Hypothalamus (tissue), 51 donors: ENCODE results near the gene SLC6A19.

Experiments
- DNase-seq, 51 donors: peaks; one replicate each; lab custom pipeline; 2025; lab: John Stamatoyannopoulos, UW

The SLC6A19 gene

DNA sequence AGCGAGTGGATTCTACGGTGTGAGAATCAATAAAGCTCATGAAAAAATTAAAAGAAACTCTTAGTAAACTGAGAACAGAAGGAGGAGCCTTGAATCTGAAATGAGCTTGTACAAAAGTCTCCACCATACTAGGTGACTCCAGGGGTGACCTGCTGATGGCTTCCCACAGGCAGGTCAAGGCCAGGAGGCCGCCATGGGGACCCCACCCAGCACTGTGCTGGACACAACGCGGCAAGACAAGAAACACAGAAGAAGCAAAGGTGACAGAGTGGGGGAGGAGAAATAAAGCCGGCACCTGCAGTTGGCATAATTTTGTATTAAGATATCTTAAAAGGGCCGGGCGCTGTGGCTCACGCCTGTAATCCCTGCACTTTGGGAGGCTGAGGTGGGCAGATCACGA lies 12.1 kb upstream of the SLC6A19 start:
- DNase-seq: no peak

DNA sequence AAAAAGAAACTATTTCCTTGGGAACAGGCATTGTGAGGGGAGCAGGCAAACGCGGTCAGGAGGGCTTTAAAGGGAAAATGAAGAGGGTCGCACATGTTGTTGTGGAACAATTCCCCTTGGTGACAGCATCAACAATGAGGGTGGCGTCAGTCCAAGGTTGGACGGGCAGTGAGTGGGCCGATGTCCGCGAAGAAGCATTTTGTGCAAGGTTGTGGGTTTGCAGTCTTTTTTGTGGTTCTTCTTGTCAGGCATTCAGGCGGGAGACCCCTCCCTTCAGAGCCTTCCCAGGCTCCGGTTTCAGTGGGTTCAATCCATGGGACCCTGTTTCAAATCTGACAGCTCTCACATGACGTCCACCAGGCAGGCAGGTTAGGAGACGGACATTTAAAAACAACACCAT lies 11.1 kb upstream of the SLC6A19 start:
- DNase-seq: no peak

DNA sequence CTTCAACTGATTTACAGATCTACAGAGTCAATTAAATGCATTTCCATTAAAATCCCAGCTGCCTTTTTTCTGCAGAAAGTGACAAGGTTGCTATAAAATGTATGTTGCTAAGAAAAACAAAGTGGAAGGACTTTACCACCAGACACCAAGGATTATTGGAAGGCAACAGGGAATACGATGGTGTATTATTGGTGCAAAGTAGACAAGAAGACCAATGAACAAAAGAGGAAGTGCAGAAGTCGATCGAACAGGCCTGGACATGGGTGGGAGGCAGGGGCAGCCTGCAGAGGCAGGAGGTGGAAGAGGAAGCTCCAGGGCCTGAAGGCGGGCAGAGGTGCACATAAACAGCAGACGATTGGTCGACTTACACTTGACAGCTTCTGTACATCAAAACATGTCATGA lies 10.6 kb upstream of the SLC6A19 start:
- DNase-seq: no peak

DNA sequence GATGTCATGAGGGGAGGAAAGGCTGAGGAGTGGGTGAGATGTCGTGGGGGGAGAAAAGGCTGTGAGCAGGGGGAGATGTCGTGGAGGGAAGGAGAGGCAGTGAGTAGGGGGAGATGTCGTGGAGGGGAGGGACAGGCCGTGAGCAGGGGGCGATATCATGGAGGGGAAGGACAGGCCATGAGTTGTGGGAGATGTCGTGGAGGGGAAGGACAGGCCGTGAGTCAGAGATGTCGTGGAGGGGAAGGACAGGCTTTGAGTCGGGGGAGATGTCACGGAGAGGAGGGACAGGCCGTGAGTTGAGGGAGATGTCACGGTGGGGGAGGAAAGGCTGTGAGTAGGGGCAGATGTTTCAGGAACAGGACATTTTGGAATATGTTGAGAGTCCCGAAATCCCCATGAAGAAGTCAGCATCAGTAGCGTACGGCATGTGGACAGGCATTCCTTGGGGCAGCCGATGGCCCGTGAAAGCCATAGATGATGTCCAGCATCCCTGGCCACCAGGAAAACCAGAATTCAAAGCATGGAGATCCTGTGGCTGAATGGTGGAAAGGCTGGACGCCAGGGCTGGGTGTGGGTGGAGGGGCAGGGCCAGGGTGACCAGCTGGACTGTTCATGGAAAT lies 8.3 kb upstream of the SLC6A19 start:
- no peak for DNase-seq

DNA sequence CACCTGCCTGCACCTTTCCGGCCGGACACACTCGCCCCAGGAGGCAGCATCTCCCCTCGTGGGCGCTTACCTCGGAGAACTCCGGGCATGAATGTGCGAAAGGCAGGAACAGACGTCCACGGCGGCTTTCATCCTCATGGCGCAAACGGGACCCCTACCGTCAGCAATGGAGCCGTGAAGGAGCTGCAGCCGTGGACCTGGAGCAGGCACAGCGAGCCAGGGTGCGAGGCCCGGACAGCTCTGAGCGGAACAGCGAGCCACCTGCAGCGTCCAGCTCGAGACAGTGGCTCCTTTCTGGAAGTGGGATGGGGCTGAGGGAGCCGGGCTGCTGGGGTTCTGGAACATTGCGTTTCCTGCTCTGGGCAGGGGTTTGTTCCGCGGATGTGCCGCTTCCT lies 7.8 kb upstream of the SLC6A19 start:
- DNase-seq: no peak

DNA sequence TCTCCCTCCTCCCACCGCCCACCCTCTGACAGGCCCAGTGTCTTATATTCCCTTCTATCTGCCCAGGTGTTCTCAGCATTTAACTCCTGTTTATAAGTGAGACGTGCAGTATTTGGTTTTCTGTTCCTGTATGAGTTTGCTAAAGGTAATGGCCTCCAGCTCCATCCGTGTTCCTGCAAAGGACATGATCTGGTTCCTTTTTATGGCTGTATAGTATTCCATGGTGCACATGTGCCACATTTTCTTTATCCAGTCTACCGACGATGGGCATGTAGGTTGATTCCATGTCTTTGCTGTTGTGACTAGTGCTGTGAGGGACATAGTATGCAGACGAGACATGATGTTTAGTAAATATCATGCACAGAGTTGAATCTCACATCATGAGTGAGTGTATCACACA lies 7.0 kb upstream of the SLC6A19 start:
- no peak for DNase-seq

DNA sequence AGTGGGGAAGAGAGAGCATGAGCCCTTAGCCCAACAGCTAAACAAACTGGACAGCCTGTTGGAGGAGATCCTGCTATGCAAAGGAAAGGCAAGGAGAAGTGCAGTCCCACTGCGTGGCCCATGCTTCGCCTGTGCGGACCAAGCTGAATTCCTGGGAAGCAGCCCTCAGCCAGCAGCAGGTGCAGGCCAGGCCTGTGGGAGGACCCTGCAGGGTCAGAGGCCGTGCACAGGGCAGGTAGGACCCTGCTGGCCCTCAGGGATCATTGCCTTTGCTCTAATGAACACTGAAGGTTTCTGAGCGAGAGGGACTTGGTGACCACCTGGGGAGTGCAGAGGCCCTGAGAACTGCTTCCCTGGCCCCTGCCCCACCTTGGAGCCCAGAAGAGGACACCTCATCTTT lies 6.0 kb upstream of the SLC6A19 start:
- no peak for DNase-seq

DNA sequence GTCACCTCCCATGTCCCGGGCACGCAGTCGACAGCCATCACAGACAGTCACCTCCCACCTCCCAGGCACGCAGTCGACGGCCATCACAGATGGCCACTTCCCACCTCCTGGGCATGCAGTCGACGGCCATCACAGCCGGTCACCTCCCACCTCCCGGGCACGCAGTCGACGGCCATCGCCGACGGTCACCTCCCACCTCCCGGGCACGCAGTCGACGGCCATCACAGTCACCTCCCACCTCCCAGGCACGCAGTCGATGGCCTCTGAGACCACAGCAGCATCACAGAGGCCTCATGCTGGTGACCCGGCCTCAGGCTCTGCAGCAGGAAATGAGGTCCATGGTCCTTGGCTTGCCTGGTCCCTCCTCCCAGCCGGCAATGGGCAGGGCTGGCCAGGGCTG lies 5.5 kb upstream of the SLC6A19 start:
- no peak for DNase-seq

DNA sequence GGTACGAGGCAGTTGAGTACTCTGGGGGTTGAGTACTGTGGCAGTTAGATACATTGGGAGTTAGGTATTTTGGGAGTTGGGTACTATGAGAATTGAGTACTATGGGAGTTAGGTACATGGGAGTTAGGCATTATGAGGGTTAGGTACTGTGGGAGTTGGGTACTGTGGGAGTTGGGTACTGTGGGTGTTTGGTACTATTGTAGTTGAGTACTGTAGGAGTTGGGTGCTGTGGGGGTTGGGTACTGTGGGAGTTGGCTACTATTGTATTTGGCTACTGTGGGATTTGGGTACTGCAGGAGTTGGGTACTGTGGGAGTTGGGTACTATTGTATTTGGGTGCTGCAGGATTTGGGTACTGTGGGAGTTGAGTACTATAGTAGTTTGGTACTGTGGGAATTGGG lies 4.8 kb upstream of the SLC6A19 start:
- DNase-seq: no peak

DNA sequence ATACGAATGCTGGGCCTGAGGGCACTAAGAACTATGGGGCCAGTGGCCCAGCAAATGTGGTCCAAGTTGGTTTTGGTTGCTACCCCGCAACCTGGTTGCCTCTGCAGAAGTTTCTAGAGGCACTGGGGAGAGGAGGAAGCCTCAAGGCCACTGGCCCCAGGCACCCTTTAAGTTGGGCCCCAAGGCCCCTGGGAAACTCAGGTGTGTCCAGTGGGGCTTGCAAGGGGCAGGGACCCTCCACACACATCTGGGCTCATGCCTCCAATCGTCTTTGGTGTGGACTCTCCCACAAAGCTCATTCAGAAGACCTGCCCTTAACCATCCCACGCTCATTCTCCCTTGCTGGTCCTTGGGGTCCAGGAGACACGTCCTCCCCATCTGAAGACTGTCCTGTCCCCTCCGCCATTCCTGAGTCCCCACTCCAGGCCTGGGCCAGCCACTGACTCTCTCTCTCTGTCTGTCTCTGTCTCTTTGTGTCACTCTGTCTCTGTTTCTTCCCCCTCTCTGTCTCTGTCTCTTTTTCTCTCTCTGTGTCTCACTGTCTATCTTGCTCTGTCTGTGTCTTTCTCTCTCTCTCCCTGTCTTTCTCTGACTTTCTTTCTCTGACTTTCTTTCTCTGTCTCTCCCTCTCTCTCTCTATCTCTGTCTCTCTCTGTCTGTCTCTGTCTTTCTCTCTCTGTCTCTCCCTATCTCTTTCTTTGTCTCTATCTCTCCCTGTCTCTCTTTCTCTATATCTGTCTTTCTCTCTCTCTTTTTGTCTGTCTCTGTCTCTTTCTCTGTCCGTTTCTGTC lies 3.3 kb upstream of the SLC6A19 start:
- DNase-seq: no peak

DNA sequence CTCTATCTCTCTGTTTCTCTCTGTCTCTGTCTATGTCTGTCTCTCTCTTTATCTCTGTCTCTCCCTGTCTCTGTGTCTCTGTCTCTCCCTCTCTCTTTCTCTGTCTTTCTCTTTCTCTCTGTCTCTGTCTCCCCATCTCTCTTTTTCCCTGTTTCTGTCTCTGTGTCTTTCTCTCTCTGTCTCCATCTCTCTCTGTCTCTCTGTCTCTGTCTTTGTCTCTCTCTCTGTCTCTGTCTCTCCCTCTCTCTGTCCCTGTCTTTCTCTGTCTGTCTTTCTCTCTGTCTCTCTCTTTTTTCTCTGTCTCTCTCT lies 2.1 kb upstream of the SLC6A19 start:
- DNase-seq: no peak

DNA sequence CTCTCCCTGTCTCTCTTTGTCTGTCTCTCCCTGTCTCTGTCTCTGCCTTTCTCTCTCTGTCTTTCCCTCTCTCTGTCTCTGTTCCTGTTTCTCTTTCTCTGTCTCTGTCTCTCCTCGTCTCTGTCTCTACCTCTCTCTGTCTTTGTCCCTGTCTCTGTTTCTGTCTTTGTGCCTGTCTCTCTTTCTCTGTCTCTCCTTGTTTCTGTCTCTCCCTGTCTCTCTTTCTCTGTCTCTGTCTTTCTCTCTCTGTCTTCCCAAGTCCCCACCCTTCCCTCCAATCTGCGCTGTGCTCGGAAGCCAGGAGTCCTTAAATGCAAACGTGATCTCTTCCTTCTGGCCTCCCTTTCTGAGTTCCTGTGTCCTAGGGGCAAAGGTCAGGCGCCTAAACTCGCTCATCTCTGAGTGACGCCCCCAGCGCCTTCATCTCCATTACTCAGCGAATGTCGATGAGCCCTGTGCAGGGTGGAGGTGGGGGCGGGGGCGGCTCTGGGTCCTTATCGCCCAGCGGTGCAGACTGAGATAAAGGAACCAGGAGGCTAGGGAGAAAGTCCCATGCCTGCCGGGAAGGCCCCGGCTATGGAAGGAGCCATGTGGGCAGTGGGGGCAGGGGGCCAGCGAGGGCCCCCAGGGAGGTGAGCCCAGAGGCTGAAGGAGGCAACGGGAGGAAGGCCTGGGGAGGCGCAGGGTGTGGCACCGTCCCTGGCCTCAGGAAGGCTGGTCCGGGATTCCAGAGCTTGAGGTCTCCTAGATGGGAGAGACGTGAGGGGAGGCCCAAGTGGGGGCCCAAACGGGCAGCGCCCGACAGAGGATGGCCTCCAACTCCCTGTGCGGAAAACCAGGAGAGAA lies 1.5 kb upstream of the SLC6A19 start:
- DNase-seq: no peak

DNA sequence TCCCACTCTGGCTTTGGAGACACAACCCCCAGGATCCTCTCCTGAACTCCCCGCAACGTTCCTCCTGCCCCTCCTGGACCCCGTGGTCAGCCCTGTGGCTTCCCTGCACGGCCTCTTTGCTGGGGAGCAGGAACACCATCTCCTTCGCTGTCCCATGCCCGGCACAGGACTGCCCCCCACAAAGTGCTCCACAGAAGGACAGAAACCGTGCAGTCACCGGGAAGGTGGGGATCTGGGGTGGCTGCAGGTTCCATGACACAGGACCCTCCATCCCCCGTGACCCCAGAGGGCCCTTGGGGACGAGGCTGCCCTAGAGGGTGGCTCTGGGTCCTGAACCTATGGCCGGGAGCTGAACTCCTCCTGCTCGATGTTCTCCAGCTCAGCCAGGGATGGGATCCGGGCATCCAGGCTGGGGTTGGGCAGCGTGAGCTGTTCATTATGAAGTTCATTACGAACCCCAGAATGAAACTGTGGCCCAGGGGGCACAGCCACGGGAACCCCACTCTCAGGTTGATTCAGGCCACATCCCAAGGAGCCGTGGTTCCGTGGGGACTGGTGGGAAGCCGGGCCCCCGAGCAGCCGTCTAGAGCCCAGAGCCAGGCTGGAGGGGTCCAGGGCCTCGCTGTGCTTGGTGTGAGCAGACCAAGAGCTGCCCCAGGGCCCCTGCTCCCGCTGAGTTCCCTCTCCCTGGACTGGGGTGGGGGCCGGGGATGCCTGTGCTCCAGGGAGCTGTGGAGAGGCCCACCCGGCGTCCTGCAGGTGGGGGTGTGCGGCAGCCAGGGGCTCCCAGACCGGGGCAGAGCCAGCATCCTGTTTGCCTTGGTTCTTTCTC lies 684 bp upstream of the SLC6A19 start:
- DNase-seq: no peak

DNA sequence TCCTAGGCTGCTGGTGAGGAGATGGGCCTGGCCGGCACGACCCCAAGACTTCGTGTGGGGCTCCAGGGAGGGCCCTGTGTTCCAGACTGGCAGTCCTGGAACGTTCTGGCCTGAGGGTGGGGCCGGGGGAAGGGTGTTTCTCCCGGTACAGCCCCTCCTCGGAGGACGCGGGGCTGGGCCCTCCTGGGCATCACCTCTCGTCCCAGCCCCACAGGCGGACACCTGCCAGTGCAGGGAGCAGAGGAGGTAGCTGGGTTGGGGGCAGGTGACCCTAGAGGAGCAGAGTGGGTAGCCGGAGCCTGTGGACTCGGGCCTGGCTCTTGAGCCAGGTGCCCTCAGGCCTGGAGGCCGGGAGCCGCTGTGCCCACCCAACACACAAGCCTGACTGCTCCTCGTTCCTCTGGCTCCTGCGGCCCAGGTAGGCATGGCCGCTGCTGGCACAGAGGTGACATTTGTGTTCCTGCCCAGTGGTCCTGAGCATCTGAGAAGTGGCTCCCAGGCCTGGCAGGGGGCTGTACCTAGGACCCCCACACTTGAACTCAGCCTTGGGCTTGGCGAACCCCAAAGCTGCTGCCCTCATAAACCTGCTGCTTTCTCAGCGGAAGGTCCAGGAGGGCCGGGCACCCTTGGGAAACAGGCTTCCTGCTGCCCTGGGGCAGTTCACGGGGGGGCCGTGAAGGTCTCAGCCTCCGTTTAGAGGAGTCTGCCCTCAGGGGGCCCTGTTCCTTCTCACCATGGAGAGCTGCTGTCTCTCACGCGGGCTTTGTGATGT lies 817 bp downstream of the SLC6A19 start:
- DNase-seq: no peak

DNA sequence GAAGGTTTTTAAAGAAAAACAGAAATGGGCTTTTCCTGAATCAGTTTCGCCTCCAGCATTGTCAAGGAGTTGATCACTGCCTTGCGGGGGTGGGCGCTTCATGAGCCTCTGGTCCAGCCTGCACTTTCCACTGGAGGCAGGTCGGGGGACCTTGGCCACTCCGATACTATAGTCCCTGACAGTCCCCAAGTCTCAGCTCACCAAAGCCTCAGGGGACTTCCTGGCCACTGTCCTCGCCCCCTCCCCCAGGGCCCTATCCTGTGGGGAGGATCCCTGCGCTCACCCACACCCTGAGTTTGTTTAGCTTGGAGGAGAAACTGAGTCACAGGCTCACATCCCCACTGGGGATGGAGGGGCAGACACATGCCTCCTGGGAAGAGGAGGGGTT lies 1.4 kb downstream of the SLC6A19 start:
- DNase-seq: no peak

DNA sequence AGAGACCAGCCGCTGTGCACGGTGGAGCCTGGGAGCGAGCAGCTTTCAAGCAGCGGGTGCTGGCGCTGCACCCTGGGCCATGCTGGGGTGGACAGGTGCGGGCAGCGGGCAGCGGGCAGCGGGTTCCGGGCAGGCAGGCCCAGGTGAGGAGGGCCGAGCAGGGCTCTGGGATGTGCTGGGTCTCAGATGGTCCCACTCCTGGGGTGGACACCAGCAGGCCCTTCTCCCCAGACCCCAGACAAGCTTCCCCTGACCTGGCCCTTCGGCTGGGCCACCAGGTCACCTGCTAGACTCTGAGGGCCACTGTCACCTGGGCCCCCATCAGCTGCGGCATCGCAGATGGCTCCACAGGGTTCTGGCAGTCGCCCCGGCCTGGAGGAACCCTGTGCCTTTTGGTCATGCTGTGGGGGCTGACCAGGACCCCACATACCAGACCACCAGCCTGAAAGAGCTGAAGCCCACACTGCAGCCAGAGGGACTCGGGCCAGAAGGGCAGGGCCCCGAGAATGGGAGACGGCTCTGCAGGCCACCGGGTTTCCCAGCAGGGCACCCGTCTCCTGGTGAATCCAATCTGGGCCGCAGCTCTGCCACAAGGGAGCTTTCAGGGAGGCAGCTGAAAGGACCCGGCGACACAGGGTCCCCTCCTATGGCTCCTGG lies 2.0 kb downstream of the SLC6A19 start:
- DNase-seq: no peak

DNA sequence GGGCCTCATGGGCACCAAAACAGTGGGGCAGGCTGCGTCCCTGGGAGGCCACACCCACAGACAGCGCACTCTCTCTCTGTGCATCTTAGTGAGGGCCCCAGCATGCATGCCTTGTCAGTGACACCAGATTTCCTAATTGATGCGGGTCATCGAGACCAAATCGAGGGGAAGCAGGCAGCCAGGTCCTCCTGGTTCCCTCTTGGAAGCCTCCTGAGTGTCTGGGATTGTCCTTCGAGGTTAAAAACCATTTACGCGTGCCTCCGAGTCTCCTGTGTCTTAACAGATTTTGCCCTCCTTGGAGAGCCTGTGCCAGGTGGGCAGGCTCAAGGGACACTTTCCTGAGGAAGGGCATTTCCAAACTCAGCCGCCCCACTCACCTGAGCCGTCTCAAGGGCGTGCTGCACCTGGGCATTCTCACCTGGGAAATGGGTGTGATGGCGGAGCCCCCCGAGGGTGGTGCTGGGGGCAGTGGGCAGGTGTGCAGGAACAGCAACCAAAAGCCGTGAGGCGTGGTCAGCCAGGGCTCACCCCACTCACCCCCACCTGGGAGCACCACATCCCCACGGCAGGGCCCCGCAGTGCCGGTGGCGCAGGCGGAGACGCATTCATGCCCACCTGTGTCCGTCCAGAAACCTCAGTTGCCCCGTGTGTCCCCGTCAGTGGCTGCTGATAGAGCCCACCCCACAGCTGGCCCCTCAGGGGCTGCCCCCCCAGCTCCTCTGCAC lies 2.7 kb downstream of the SLC6A19 start:
- no peak for DNase-seq

DNA sequence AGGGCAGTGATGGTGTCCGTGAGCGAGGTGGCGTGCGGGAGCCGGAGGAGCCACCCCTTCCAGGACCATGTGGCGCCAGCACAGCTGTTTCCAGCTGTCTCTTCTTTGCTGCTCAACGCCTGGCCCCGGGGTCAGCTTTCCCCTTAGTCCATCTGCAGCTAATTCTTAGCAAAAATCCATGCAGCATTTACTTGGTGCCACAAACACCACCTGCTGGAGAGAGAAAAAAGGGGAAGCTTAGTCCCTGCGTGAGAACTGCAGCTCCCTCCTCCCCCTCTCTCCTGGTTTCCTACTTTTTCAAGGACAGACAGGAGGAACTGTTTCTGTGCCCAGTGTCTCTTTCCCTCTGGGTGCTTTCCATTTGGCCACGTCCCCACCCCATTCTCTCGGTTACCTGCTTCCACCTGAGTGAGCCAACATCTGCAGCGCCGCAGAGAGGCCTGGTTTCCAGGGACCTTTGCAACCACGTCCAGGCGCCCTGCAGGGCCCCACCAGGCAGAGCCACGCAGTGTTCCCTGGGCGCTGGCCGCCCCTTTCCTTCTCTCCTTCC lies 3.4 kb downstream of the SLC6A19 start:
- peak in 1 of 51 donors; percentile 5 for DNase-seq
